ES-I3 (cell line): ENCODE results near the gene SCYL2.

Source experiments
- H3K36me3 ChIP-seq: 2 replicates; pipeline ENCODE4 v1.6.1; 2013; ENCODE audit warnings: mild to moderate bottlenecking, low read length, control low read depth, moderate library complexity; ENCODE audit not compliant: insufficient read depth
- H3K4me1 ChIP-seq: 2 replicates; pipeline ENCODE4 v1.6.1; 2013; ENCODE audit warnings: mild to moderate bottlenecking, control low read depth, low read length; ENCODE audit not compliant: insufficient read depth
- H3K9ac ChIP-seq: 2 replicates; pipeline ENCODE4 v1.6.1; 2013; ENCODE audit warnings: low read depth, mild to moderate bottlenecking, low read length, moderate library complexity
- H3K9me3 ChIP-seq: 2 replicates; pipeline ENCODE4 v1.6.1; 2013; ENCODE audit warnings: mild to moderate bottlenecking, low read length, moderate library complexity; ENCODE audit not compliant: control insufficient read depth, insufficient read depth

SCYL2 gene

GRCh38 chr12:100359822-100360221 lies 92.8 kb downstream of the SCYL2 start:
- H3K9ac ChIP-seq, result no peak overlapping the region
- H3K36me3 ChIP-seq, result no peaks in the 10 kb centered on the region
- no peaks in the 10 kb centered on the region for H3K9me3 ChIP-seq
- peaks cover 10% of the 10 kb centered on the region; the same call in 1 of the 2 replicates for H3K4me1 ChIP-seq

- no peaks in the 10 kb centered on the region for H3K9me3 ChIP-seq
- H3K36me3 ChIP-seq, result no peaks in the 10 kb centered on the region
- H3K4me1 ChIP-seq, result peaks cover 10% of the 10 kb centered on the region; the same call in 1 of the 2 replicates
- H3K9ac ChIP-seq, result no peak overlapping the region
These were observed 93.5 kb downstream of the SCYL2 start for GRCh38 chr12:100360450-100360849.

GRCh38 chr12:100364324-100364723 lies 97.3 kb downstream of the SCYL2 start:
- Histone ChIP-seq H3K9me3 (peaks cover under 1% of the 10 kb centered on the region; the same call in 1 of the 2 replicates), H3K36me3 (no peaks in the 10 kb centered on the region), H3K9ac (no peak overlapping the region), H3K4me1 (no peaks in the 10 kb centered on the region)

GRCh38 chr12:100365411-100365810 lies 98.4 kb downstream of the SCYL2 start:
- H3K4me1 ChIP-seq, result no peaks in the 10 kb centered on the region
- peaks cover 2% of the 10 kb centered on the region; the same call in 1 of the 2 replicates for H3K9me3 ChIP-seq
- no peak overlapping the region for H3K9ac ChIP-seq
- H3K36me3 ChIP-seq, result no peaks in the 10 kb centered on the region

GRCh38 chr12:100368066-100368465 lies 101.1 kb downstream of the SCYL2 start:
- no peaks in the 10 kb centered on the region for H3K36me3 ChIP-seq
- H3K4me1 ChIP-seq, result peaks cover 18% of the 10 kb centered on the region
- H3K9ac ChIP-seq, result no peak overlapping the region
- peaks cover 2% of the 10 kb centered on the region; the same call in 1 of the 2 replicates for H3K9me3 ChIP-seq

GRCh38 chr12:100371146-100371545 lies 104.2 kb downstream of the SCYL2 start:
- H3K4me1 ChIP-seq, result peaks cover 18% of the 10 kb centered on the region
- no peaks in the 10 kb centered on the region for H3K36me3 ChIP-seq
- peaks cover 2% of the 10 kb centered on the region; the same call in 1 of the 2 replicates for H3K9me3 ChIP-seq
- no peak overlapping the region for H3K9ac ChIP-seq

- peaks cover 18% of the 10 kb centered on the region for H3K4me1 ChIP-seq
- H3K36me3 ChIP-seq, result no peaks in the 10 kb centered on the region
- H3K9ac ChIP-seq, result no peak overlapping the region
- peaks cover 2% of the 10 kb centered on the region; the same call in 1 of the 2 replicates for H3K9me3 ChIP-seq
These were observed 106.1 kb downstream of the SCYL2 start for GRCh38 chr12:100372853-100373640.

- Histone ChIP-seq H3K9ac (no peak overlapping the region), H3K4me1 (peaks cover 18% of the 10 kb centered on the region), H3K36me3 (no peaks in the 10 kb centered on the region), H3K9me3 (no peaks in the 10 kb centered on the region)
These were observed 108.2 kb downstream of the SCYL2 start for GRCh38 chr12:100375038-100375735.

- Histone ChIP-seq H3K36me3 (no peaks in the 10 kb centered on the region), H3K9ac (no peak overlapping the region), H3K4me1 (peaks cover 13% of the 10 kb centered on the region), H3K9me3 (no peaks in the 10 kb centered on the region)
These were observed 109.2 kb downstream of the SCYL2 start for GRCh38 chr12:100376161-100376560.

- H3K9ac ChIP-seq, result no peak overlapping the region
- H3K36me3 ChIP-seq, result no peaks in the 10 kb centered on the region
- H3K4me1 ChIP-seq, result no peaks in the 10 kb centered on the region
These were observed 114.4 kb downstream of the SCYL2 start for GRCh38 chr12:100381379-100381778.

GRCh38 chr12:100382338-100382737 lies 115.4 kb downstream of the SCYL2 start:
- H3K9ac ChIP-seq, result no peak overlapping the region
- H3K36me3 ChIP-seq, result no peaks in the 10 kb centered on the region
- no peaks in the 10 kb centered on the region for H3K4me1 ChIP-seq

More at GRCh38 chr12:100381379-100381778, 114.4 kb downstream of the SCYL2 start:
- H3K9me3 ChIP-seq, result no peaks in the 10 kb centered on the region

GRCh38 chr12:100383586-100384558 lies 116.9 kb downstream of the SCYL2 start:
- H3K9ac ChIP-seq, result no peak overlapping the region
- H3K9me3 ChIP-seq, result no peaks in the 10 kb centered on the region
- H3K36me3 ChIP-seq, result no peaks in the 10 kb centered on the region
- no peaks in the 10 kb centered on the region for H3K4me1 ChIP-seq

More at GRCh38 chr12:100382338-100382737, 115.4 kb downstream of the SCYL2 start:
- no peaks in the 10 kb centered on the region for H3K9me3 ChIP-seq

GRCh38 chr12:100384559-100384935 lies 117.6 kb downstream of the SCYL2 start:
- H3K4me1 ChIP-seq, result no peaks in the 10 kb centered on the region
- H3K36me3 ChIP-seq, result no peaks in the 10 kb centered on the region
- no peaks in the 10 kb centered on the region for H3K9me3 ChIP-seq
- no peak overlapping the region for H3K9ac ChIP-seq

GRCh38 chr12:100388382-100388781 lies 121.4 kb downstream of the SCYL2 start:
- Histone ChIP-seq H3K4me1 (no peaks in the 10 kb centered on the region), H3K36me3 (no peaks in the 10 kb centered on the region), H3K9ac (no peak overlapping the region)

More at GRCh38 chr12:100388382-100388781, 121.4 kb downstream of the SCYL2 start:
- no peaks in the 10 kb centered on the region for H3K9me3 ChIP-seq
